Forelimb muscle (tissue), 1 donor: ENCODE measurements around the gene SLIT1. TPM values are rescaled to one million over a fixed set of nuclear protein-coding genes. Genes with fewer than 3 reads are reported as not detected.

ENCODE experiments used
- DNase-seq: peaks from one replicate; pipeline ENCODE4 v3.0.0-alpha.2; 2013; ENCODE audit warnings: low read depth
- polyA plus RNA-seq: library from polyadenylated mRNA; unstranded; fragments of 120-200 nt; gene quantifications from one replicate; pipeline ENCODE4 v1.2.1, GENCODE V29; 2013; ENCODE audit not compliant: insufficient read length

SLIT1 gene
- polyA plus RNA-seq = 0.70 TPM

- no peak for DNase-seq
Measured at GRCh38 chr10:97185326-97186058, at the start of gene SLIT1. TSS of gene SLIT1 (minus strand) at chr10:97185959. CDS start at chr10:97185674, 285 bp downstream.

GRCh38 chr10:97235353-97235752 lies 49.6 kb upstream of the SLIT1 start:
- DNase-seq = no peak

- no peak for DNase-seq
Measured at GRCh38 chr10:97234400-97234799, 48.6 kb upstream of the SLIT1 start.

DNA sequence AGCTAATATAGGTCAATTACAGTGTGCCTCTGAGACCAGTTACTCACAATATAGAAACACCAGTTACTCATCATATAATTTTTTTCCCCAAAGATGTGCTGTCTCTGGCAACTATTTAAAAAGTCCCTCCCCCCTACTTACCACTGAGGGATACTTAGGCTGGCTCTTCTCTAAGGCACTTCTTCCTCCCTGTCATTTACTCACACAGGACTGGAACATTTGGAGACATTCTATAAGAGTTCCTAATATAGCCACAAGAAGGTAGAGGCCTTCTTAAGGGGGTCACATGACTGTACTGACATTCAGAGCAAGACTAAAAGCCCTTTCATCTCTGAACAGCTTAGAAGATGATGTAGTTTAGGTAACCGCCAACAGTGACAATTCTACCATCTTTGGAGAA lies 44.4 kb upstream of the SLIT1 start:
- DNase-seq = no peak

DNA sequence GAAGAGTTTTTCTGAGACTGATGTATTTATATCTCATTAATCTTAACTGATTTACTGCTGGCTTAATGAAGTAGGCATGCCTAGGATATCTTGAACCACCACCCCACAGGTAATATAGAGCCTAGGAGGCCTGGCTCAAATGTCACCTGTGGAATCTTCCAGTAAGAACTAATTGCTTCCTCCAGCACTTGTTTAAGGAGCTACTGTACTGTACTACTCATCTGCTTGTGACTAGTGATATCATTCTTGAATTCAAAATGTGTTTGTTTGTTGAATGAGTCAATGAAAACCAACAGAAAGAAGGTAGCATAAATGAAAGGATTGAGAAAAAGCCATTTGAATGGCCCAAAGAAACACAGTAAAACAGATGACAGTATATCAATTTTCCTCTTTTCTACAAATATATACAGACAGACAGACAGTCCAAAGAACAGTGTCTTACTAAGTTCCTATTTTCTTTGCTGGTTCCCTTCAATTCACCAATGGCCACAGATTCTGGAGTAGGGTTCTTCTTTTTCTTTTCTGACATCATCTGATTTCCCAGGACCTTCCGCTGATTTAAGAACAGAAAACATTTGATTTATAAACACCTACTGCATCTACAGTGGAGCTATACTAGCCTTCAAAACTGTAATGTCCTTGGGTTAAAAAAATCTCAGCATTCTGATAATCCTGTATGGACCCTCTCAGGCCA lies 43.7 kb upstream of the SLIT1 start:
- DNase-seq = no peak

- DNase-seq = no peak
Measured at GRCh38 chr10:97228775-97229157, 43.0 kb upstream of the SLIT1 start.

GRCh38 chr10:97228130-97228774 lies 42.5 kb upstream of the SLIT1 start:
- no peak for DNase-seq

- DNase-seq = no peak
Measured at GRCh38 chr10:97226398-97226797, 40.6 kb upstream of the SLIT1 start.

GRCh38 chr10:97224483-97225435 lies 39.0 kb upstream of the SLIT1 start:
- no peak for DNase-seq

DNA sequence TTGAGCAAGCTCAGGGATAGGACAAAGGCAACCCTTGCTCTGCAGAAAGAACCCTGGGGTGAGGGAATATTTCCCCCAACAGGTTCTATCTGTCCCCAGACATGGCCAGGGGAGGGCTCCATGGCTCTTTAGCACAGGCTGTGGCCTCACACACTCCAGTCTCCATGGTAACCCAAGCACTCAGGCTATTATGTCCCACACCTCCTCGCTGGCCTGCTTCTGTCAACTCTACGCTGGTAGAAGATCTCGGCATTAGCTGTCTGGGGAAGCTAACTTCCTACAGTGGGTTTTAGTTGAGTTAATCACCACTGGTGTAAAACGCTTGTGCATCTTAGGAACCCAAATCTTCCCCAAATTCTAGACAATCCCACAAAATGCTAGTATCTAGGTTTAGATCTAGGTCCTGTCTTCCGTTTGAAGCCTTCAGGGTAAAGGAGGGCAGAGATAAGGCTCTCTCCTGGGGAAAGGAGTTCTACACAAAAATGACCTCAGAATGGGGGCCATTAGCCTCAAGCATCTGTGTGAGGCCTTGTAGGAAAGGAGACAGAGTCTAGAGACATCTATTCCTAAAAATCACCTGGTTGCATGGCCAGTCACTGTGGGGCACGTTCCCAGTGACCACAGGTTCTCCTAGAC lies 36.7 kb upstream of the SLIT1 start:
- no peak for DNase-seq

- no peak for DNase-seq
Measured at GRCh38 chr10:97220355-97220754, 34.6 kb upstream of the SLIT1 start.

- DNase-seq = no peak
Measured at GRCh38 chr10:97217299-97217698, 31.5 kb upstream of the SLIT1 start.

DNA sequence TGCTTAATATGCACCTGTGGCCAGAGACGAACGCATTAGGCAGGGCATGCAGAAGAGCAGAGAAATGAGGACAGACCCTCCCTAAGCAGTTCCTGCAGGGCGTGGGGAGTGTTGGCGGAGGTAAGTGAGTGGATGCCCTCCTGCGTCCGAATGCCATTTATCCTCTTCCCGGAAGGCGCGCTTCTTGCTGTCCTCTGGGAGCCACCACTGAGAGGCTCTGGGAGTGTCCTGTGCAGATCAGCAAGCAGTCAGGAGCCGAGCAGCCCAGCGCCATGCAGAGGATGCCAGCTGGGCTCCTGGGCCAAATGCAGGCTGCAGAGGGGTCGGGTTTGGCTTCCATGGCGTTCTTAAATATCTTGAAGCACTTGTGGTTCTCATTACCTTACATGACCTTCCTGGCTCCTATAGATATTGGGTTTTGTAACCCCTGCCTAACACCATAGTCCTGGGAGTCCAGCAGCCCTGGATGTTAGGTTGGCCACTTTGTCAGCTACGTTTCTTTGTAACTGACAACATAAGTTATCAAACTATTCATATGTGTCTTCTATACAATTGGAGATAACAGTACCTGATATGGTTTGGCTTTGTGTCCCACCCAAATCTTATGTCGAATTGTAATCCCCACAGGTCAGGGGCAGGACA lies 30.0 kb upstream of the SLIT1 start:
- no peak for DNase-seq

DNA sequence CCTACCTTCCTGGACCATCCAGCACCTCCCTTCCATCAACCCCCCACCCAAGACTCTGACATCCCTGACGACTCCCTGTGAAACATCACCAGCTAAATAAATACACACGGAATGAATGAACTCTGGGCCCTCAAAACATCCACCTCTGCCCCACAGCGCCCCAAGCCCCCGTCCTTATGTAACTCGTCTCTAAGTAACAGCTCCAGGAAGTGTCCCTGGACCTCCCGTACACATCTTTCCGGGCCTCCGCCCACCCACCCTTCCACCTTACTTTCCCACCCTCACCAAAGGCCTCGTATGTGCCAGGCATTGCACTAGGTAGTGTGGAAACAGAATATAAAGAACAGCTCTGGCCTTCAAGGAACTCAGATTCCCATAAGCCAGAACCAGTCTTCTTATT lies 27.7 kb upstream of the SLIT1 start:
- DNase-seq = no peak

GRCh38 chr10:97211229-97211628 lies 25.5 kb upstream of the SLIT1 start:
- no peak for DNase-seq

- peak; percentile 29 for DNase-seq
Measured at GRCh38 chr10:97210543-97210960, 24.8 kb upstream of the SLIT1 start.

DNA sequence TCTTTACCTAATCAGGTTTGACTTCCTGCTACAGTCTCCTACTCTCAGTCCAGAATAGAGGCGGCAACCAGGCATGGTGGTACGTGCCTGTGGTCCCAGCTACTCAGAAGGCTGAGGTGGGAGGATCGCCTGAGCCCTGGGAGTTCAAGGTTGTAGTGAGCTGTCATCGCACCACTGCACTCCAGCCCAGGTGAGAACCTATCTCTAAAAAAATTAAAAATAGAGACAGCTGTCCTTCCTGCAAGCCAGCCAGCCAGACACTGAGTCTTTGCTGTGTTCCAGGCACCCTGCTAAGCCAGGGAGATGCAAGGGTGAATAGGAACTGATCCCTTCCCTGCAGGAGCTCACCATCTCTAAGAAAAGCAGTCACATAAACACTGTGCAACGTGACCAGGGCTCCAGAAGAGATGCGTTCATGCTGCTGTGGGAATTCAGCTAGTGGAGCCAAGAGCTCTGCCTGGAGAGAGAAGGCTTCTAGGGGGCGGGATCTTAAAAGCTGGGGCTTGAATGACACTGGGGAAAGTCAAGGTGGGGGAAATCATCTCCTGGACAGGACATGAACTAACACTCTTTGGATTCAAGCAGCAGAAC lies 22.1 kb upstream of the SLIT1 start:
- no peak for DNase-seq

GRCh38 chr10:97207131-97207530 lies 21.4 kb upstream of the SLIT1 start:
- DNase-seq = no peak

DNA sequence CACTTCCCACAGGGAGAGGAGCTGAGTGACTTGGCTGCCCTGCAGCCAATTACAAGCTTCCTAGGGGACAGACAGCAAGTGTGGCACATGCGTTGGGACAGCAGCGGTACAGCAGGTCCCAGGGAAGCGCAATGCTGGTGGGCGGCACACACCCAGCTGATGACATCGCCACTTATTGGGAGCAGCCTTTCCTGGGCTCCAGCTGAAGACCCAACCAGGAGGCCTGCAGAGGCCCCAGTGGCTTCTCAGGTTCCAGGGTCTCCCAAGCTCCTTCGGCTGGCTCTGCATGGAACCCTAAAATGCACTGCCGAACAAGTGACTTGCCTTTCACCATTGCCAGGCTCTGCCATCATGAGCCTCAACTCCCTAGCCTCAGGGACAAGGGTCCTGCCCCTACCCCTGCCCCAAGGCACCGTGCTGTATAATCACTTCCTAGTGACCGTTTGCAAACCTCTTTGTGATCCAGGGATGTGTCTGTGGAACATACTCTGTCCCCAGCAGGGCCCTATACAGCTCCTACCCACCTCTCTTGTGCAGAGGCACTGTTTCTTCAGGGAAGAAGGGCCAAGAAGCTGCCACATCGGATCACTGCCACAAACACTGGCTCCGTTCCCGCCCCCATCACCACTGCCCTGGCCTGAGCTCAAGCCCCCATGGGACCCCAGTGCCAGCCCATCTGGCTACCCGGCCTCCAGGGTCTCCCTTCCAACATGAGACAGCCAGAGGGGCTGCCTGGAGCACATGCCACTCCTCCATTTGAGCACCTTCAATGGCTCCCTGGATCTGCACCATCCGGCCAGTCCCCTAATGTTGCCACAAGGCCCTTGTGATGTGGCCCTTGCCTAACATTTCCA lies 19.3 kb upstream of the SLIT1 start:
- no peak for DNase-seq
